ENCODE data around the gene IFT172. TPM values are rescaled to one million over a fixed set of nuclear protein-coding genes. Genes with fewer than 3 reads are reported as not detected.

IFT172 gene, protein sequence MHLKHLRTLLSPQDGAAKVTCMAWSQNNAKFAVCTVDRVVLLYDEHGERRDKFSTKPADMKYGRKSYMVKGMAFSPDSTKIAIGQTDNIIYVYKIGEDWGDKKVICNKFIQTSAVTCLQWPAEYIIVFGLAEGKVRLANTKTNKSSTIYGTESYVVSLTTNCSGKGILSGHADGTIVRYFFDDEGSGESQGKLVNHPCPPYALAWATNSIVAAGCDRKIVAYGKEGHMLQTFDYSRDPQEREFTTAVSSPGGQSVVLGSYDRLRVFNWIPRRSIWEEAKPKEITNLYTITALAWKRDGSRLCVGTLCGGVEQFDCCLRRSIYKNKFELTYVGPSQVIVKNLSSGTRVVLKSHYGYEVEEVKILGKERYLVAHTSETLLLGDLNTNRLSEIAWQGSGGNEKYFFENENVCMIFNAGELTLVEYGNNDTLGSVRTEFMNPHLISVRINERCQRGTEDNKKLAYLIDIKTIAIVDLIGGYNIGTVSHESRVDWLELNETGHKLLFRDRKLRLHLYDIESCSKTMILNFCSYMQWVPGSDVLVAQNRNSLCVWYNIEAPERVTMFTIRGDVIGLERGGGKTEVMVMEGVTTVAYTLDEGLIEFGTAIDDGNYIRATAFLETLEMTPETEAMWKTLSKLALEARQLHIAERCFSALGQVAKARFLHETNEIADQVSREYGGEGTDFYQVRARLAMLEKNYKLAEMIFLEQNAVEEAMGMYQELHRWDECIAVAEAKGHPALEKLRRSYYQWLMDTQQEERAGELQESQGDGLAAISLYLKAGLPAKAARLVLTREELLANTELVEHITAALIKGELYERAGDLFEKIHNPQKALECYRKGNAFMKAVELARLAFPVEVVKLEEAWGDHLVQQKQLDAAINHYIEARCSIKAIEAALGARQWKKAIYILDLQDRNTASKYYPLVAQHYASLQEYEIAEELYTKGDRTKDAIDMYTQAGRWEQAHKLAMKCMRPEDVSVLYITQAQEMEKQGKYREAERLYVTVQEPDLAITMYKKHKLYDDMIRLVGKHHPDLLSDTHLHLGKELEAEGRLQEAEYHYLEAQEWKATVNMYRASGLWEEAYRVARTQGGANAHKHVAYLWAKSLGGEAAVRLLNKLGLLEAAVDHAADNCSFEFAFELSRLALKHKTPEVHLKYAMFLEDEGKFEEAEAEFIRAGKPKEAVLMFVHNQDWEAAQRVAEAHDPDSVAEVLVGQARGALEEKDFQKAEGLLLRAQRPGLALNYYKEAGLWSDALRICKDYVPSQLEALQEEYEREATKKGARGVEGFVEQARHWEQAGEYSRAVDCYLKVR (N-terminal part only)
- total RNA-seq = 40.7 and 41.4 TPM in 2 replicates

DNA sequence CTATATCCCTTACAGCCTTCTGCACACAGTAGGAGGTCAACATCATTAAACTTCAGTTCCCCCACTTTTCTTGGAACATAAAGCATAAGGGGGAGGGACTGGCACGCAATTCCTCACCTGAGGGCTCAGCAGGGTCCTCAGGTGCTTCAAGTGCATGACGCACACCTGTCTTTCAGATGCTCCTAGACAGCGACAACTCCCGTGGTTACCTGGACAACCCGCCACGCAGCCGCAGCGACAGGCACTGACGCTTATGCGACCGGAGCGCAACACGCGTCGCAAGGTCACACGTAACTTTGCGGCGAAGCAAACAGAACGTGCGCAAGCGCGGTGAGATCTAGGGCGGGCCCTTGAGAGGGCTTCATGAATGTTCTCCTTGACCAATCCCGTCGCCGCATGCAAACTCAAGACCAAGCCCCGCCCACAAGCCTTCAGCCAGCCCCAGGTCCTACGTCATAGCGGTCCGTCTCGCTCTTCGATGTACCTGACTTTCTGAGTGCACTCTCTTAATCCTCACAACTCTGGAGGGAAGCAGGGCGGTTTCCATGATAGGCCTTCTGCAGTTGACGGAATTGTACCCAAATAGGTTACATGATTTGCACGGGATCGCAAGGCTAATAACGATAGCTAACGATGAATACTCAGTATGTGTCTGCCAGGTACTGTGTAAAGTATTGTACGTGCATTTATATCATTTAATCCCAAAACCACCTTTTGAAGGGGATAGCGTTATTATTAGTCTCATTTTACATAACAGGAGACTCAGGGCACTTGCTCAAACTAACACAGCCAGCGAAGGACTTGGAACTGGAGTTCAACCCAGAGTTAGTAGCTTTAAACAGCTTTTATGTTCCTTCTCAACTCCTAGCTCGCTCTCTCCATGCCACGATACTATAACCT is at the start of gene IFT172:
Gene IFT172 (minus strand): TSS at position 246 of the 900 bp plus-strand sequence. CDS start 90 bp downstream, at position 156.

DNA sequence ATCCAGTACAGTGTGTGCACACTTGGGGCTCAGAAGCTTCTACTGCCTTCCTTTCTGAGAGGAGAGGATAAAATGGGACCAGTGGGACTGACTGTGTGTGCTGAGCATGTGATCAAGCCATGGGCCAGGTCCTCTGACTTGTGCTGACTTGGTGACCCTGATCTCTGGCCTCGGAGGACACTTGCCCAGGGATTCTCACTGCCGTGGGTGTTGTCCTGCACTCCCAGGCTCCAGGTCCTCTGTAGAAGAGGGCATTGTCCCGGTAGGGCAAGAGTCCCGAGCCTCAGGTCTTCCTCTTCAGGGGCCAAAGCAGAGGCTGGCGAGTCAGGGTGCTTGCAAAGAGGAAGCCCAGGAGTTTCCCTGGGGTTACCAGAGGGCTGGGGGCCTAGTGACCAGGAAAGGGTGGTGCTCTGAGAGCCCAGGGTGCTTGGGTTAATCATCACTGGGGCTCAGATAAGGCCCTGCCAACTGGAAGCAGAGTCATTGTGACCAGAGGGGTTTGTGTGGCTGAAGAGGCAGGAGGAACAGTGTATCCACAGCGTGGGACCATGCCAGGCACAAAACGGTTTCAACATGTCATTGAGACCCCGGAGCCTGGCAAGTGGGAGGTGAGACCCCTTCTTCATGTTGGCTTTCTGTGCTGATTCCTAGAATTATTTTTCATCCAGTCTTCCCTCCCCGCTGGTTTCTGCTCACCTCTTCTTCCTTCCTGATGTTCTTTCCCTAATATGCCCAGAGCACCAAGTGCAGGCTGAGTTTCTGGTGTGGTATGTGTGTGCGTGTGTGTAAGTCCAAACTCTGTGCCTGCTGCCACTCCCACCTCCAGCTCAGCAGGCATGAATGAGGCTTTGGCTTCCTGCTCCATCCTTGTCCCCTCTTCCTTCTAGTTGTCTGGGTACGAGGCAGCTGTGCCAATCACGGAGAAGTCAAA is 7.1 kb upstream of the IFT172 start, which contains the start of gene GCKR:
Gene GCKR (plus strand): TSS at position 483 of the 931 bp plus-strand sequence. CDS start 66 bp downstream, at position 549.

DNA sequence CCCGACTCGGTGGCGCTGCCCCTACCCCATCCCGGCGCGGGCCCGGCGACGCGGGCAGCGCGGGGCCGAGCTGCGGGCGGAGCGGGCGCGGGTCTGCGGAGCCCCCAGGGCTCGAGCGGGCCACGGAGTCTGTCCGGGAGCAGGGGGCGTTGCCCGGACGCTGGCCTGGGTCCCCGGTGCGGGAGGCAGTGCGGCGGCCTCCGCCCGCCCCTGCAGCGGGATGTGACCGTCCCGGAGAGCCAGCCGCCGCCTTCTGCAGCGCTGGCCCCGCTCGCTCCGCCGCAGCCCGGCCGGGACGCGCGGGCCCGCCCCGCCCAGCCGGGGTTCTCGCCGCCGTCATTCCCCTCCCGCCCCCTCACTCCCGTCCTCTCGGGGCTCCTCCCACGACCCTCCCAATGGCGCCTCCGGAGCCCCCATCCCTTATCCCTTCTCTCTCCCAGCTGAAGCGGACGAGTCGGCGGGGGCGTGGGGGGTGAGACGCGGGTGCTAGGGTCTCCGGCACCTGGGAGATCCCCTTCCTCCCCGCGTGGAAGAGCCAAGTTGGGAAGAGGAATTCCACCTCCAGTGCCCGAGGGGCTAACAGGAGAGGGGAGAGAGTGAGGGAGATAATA is 5.5 kb upstream of the IFT172 start, which contains the start of gene FNDC4:
Gene FNDC4 (minus strand): TSS at position 257 of the 611 bp plus-strand sequence. CDS start 521 bp downstream, outside the sequence.

DNA sequence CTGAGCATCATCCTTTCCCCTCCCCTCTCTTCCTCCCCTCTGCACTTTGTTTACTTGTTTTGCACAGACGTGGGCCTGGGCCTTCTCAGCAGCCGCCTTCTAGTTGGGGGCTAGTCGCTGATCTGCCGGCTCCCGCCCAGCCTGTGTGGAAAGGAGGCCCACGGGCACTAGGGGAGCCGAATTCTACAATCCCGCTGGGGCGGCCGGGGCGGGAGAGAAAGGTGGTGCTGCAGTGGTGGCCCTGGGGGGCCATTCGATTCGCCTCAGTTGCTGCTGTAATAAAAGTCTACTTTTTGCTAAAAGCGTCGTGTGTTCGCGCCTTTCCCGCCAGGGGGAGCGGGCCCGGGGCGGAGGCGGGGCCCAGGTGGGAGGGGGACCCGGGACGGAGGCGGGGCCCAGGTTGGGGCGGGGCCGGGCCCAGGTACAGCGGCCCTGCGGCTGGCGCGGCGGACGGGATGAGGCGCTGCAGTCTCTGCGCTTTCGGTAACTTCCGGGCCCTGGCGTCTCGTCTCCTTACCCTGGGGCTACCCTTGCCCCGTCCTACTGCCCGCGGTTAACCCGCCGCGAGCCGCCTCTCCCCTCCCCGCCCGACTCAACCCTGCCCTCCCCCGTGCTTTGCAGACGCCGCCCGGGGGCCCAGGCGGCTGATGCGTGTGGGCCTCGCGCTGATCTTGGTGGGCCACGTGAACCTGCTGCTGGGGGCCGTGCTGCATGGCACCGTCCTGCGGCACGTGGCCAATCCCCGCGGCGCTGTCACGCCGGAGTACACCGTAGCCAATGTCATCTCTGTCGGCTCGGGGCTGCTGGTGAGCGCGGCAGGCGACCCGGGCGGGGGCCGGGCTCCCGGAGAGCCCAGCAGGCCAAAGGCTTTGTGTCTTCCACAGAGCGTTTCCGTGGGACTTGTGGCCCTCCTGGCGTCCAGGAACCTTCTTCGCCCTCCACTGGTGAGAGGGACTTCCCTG is 47.3 kb downstream of the IFT172 start, which contains the start of gene KRTCAP3:
Gene KRTCAP3 (plus strand): TSS at position 424 of the 962 bp plus-strand sequence. CDS start 32 bp downstream, at position 456.

DNA sequence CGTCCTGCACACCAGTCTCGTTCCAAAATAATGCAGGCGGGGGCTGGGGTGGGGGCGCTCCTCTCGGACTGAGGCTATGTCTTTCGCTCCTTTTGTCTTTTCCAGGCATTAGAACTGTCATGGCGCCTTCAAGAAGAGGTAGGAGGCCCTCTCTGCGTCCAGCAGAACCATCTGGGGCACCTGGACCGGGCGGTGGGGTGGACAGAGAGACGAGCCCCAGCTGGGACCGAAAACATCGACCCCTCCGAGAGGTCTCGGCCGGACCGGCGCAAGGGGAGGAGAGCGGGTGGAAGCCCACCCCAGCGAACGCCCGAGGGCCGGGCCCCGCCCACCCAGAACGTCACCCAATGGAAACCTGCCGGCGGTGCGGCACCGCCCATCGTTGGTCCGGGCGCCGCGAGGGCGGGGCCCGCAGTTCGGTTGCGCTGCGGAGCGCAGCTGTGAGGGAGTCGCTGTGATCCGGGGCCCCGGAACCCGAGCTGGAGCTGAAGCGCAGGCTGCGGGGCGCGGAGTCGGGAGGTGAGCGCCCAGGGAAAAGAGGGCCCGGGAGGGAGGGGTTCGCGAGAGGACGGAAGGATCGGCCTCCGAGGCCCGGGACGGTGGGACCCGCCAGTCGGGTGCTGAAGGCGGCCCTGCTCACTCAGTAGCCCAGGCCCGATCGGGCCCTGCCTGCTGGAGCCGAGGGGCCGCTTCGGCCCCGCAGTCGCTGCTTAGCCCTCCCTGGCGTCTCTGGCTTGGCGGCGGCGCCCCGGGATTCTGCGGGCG is 61.1 kb downstream of the IFT172 start, which contains the start of gene NRBP1:
Gene NRBP1 (plus strand): TSS at position 419 of the 765 bp plus-strand sequence. CDS start 4,643 bp downstream, outside the sequence.

DNA sequence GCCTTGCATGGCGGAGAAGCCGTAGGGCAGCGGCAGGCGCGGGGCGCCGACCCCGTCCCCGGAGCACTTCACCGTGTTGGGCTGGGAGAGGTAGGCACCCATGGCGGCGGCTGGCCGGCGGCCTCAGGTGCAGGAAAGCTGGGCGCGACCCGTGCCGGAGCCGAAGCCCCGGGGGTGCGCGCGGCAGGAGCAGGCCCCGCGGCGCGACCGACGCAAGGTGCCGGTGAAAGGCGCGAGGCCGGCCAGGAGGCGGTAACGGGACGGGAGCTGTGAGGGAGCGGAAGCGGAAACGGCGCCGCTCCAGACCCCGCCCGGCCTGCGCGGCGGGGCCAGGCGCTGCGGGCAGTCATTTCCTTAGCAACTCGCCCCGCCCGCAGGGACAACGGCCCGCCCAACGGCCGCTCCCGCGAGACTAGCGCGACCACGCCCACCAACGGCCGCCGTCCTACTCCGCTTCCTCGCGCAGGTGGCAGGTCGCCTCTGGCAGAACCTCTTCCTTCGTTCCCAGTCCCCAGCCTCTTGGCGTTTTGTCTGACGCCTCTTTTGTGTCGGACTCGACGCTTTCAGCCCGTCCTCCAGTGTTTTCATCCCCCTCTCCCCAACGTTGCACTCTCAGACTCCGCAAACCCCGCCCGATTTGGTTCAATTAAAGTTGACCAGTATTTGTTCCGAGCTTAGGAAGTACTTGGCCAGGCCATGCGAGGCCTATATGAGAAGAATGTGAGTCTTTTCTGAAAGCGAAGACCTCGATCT is 80.0 kb downstream of the IFT172 start, which contains the start of gene PPM1G:
Gene PPM1G (minus strand): TSS at position 271 of the 753 bp plus-strand sequence. CDS start 169 bp downstream, at position 102.

Other genes starting within 250 kb of the IFT172 start
- gene SLC30A3, start 226.7 kb downstream of the IFT172 start, total RNA-seq = 0.66 and 0.87 TPM in 2 replicates
- not detected in 2 replicates for gene DNAJC5G, start 214.3 kb downstream of the IFT172 start, total RNA-seq
- gene TRIM54, start 207.3 kb downstream of the IFT172 start, total RNA-seq = 0.33 and 0.37 TPM in 2 replicates
- 0.22 and 1.00 TPM in 2 replicates for gene UCN, start 181.3 kb downstream of the IFT172 start, total RNA-seq
- 48.6 and 95.3 TPM in 2 replicates for gene MPV17, start 166.6 kb downstream of the IFT172 start, total RNA-seq
- 19.6 and 24.0 TPM in 2 replicates for gene GTF3C2, start 133.0 kb downstream of the IFT172 start, total RNA-seq
- gene EIF2B4, start 119.4 kb downstream of the IFT172 start, total RNA-seq = 26.9 and 34.5 TPM in 2 replicates
- 149 and 170 TPM in 2 replicates for gene SNX17, start 119.1 kb downstream of the IFT172 start, total RNA-seq
- gene ZNF513, start 109.0 kb downstream of the IFT172 start, total RNA-seq = 9.0 and 11.1 TPM in 2 replicates
- gene PPM1G, start 80.2 kb downstream of the IFT172 start, total RNA-seq = 77.2 and 144 TPM in 2 replicates
- gene NRBP1, start 61.1 kb downstream of the IFT172 start, total RNA-seq = 106 and 128 TPM in 2 replicates
- gene KRTCAP3, start 47.4 kb downstream of the IFT172 start, total RNA-seq = not detected in 2 replicates
- 15.6 and 16.6 TPM in 2 replicates for gene FNDC4, start 5.5 kb upstream of the IFT172 start, total RNA-seq
- gene GCKR, start 7.1 kb upstream of the IFT172 start, total RNA-seq = 0.12 and 0.22 TPM in 2 replicates
- gene ZNF512, start 93.3 kb upstream of the IFT172 start, total RNA-seq = 27.1 and 33.2 TPM in 2 replicates
- 1.7 and 2.0 TPM in 2 replicates for gene CCDC121, start 139.3 kb upstream of the IFT172 start, total RNA-seq
- 33.9 and 55.4 TPM in 2 replicates for gene GPN1, start 139.3 kb upstream of the IFT172 start, total RNA-seq
- 18.5 and 22.0 TPM in 2 replicates for gene SUPT7L, start 173.9 kb upstream of the IFT172 start, total RNA-seq
- gene SLC4A1AP, start 174.1 kb upstream of the IFT172 start, total RNA-seq = 31.4 and 36.9 TPM in 2 replicates

Data from uterine smooth muscle cell (primary cell).